Tibial artery (tissue), 4 donors: Measurements from ENCODE around the gene SCNN1B.

Experiments
- DNase-seq, 2 donors: peaks; one replicate each; pipeline ENCODE4 v3.0.0-alpha.2; 2019
- H3K27ac ChIP-seq, 2 donors: fragments of 200-600 bp; sonication (generic) in 1 of 2; 1 replicate in 1 of 2; 2 replicates in 1 of 2; pipeline ENCODE4 v1.5.1; 2018 to 2019; ENCODE audit warnings: mild to moderate bottlenecking in 1 of 2
- H3K27me3 ChIP-seq, 2 donors: fragments of 200-600 bp; sonication (generic) in 1 of 2; one replicate each; pipeline versions ENCODE4 v1.5.1 to v1.6.0; 2016 to 2019
- H3K36me3 ChIP-seq, 3 donors: fragments of 200-600 bp; sonication (generic) in 2 of 3; one replicate each; pipeline ENCODE4 v1.5.1; 2016 to 2019; ENCODE audit warnings: mild to moderate bottlenecking in 2 of 3
- H3K4me1 ChIP-seq, 4 donors: fragments of 200-600 bp; sonication (generic) in 2 of 4; 1 replicate in 3 of 4; 2 replicates in 1 of 4; pipeline ENCODE4 v1.5.1; 2016 to 2019
- H3K4me3 ChIP-seq, 2 donors: fragments of 200-600 bp; sonication (generic) in 1 of 2; 1 replicate in 1 of 2; 2 replicates in 1 of 2; pipeline ENCODE4 v1.5.1; 2018 to 2019; ENCODE audit warnings: mild to moderate bottlenecking in 2 of 2
- H3K9me3 ChIP-seq, 3 donors: fragments of 200-600 bp; sonication (generic) in 1 of 3; one replicate each; pipeline ENCODE4 v1.5.1; 2016 to 2019
- intact Hi-C: fragments of 100-400 bp; cut with DNase I; formaldehyde crosslinking; loops from one replicate; pipeline ENCODE4 v1.15.0; 2023; ENCODE audit warnings: low total_unique reads
- TF ChIP-seq, protein P1 (sequence below), 2 experiments: fragments of 200-600 bp in 1 of 2; fragments of 450-650 bp in 1 of 2; IDR thresholded peaks; one replicate each; pipeline ENCODE4 v1.5.1; 2017 to 2019; ENCODE audit warnings: antibody characterized with exemption in 2 of 2, mild to moderate bottlenecking in 1 of 2, moderate library complexity in 1 of 2

The SCNN1B gene

DNA sequence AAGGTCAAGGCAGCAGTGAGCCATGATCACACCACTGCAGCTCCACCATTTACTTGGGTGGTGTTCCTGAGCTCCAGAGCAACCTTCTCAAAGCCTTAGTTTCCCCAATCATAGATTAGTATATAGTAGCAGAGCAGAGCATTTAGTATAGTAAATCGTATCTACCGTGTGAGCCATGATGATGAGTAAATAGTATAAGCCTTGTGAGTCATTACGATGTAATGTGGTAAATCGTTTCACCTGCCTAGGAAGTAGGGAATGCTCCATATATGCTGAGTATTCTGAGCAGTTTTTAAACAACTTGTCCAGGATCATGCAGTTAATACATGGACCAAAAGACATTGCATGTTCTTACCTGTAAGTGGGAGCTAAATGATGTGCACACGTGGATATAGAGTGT is 66.4 kb downstream of the SCNN1B start:
- Histone ChIP-seq H3K4me1 (no peaks in the 10 kb centered on the region), H3K27ac (no peak overlapping the region), H3K36me3 (no peaks in the 10 kb centered on the region), H3K4me3 (no peak overlapping the region), H3K27me3 (peaks cover 0 to 15% of the 10 kb centered on the region in 2 donors), H3K9me3 (no peaks in the 10 kb centered on the region)
- no peak for DNase-seq
- TF ChIP-seq, protein P1, sequence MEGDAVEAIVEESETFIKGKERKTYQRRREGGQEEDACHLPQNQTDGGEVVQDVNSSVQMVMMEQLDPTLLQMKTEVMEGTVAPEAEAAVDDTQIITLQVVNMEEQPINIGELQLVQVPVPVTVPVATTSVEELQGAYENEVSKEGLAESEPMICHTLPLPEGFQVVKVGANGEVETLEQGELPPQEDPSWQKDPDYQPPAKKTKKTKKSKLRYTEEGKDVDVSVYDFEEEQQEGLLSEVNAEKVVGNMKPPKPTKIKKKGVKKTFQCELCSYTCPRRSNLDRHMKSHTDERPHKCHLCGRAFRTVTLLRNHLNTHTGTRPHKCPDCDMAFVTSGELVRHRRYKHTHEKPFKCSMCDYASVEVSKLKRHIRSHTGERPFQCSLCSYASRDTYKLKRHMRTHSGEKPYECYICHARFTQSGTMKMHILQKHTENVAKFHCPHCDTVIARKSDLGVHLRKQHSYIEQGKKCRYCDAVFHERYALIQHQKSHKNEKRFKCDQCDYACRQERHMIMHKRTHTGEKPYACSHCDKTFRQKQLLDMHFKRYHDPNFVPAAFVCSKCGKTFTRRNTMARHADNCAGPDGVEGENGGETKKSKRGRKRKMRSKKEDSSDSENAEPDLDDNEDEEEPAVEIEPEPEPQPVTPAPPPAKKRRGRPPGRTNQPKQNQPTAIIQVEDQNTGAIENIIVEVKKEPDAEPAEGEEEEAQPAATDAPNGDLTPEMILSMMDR (IDR thresholded peaks at IDR 0.05): no peak
- intact Hi-C loops: no loop called here

DNA sequence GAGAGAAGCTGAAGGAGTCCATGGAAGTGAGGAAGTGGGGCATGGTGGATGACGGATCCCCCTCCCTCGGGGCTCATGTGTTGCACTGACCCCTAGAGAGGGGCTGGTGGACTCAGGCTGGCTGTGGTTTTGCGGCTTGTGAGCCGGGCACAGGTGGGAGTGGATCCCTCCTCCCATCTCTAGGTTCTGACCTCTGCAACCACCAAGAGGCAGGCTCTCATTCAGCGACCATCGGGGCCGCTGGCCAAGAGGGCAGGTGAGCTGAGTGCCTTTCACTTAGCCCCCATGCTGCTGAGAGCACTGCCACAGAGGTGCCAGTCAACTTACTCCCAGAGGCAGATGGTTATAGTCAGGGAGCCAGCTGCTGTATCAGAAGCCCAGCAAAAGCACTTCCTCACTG is 67.3 kb downstream of the SCNN1B start:
- DNase-seq: no peak
- TF ChIP-seq, protein P1 (IDR thresholded peaks at IDR 0.05): no peak
- H3K36me3 ChIP-seq: no peaks in the 10 kb centered on the region
- no peaks in the 10 kb centered on the region for H3K9me3 ChIP-seq
- intact Hi-C loops: no loop called here
- H3K4me1 ChIP-seq: no peaks in the 10 kb centered on the region
- H3K27ac ChIP-seq: no peak overlapping the region
- no peak overlapping the region for H3K4me3 ChIP-seq
- H3K27me3 ChIP-seq: peaks cover 0 to 19% of the 10 kb centered on the region in 2 donors

DNA sequence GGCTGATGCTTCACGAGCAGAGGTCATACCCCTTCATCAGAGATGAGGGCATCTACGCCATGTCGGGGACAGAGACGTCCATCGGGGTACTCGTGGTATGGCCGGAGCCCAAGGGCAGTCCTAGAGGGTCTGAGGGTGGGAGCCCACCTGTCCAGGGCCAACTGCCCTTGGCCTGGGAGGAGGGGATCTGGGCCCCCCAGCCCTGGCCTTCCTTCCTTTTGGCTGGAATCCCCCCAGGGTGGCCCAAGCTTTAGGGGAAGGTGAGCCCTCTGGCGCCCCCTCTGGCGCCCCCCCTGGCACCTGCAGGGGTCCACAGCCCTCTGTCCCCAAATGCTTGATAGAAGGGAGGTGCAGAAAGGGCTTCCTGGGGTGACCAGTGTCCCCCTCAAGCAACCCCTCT is 69.3 kb downstream of the SCNN1B start:
- no peak for DNase-seq
- H3K27ac ChIP-seq: no peak overlapping the region
- no peaks in the 10 kb centered on the region for H3K4me1 ChIP-seq
- no peak overlapping the region for H3K4me3 ChIP-seq
- TF ChIP-seq, protein P1 (IDR thresholded peaks at IDR 0.05): no peak
- intact Hi-C loops: no loop called here
- peaks cover 0 to 19% of the 10 kb centered on the region in 2 donors for H3K27me3 ChIP-seq
- H3K36me3 ChIP-seq: peaks cover 0 to 3% (median 0%) of the 10 kb centered on the region in 3 donors
- no peaks in the 10 kb centered on the region for H3K9me3 ChIP-seq

DNA sequence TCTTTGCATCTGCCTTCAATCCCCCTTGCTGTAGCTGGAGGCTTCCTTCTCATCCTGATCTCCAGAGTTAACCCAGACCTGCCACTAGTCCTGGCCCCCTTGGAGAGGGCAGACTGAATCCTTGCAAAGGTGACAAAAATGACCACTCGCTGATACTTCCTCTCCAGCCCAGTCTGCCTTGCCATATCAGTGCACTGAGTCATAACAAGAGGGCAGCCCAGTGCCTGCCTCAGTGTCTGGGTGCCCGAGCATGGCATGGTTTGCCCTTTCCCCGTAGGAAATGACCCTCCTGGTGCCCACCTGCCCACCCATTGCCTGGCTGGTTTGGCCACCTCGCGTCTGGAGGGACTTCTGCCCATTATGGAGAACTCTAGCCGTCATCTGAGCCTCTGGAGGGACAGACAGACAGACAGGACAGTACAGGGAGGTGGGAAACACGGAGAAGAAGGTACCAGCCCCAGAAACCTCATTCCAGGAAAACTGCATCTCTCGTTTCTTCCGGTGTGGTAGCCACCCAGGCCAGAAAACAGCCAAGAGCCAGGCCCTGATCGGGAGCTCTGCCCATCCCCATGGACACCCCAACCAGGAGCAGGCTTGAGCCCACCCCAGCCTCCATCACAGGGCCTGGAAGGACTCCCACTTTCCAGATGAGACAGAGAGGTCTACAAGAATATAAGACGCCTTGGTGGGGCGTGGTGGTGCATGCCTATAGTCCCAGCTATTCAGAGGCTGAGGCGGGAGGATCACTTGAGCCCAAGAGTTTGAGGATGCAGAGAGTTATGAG is 71.5 kb downstream of the SCNN1B start:
- Histone ChIP-seq H3K27me3 (peaks cover 0 to 19% of the 10 kb centered on the region in 2 donors), H3K9me3 (no peaks in the 10 kb centered on the region), H3K4me3 (no peak overlapping the region), H3K27ac (no peak overlapping the region), H3K36me3 (peaks cover 0 to 3% (median 0%) of the 10 kb centered on the region in 3 donors), H3K4me1 (no peaks in the 10 kb centered on the region)
- TF ChIP-seq, protein P1 (IDR thresholded peaks at IDR 0.05): no peak
- intact Hi-C loops: no loop called here
- DNase-seq: no peak

DNA sequence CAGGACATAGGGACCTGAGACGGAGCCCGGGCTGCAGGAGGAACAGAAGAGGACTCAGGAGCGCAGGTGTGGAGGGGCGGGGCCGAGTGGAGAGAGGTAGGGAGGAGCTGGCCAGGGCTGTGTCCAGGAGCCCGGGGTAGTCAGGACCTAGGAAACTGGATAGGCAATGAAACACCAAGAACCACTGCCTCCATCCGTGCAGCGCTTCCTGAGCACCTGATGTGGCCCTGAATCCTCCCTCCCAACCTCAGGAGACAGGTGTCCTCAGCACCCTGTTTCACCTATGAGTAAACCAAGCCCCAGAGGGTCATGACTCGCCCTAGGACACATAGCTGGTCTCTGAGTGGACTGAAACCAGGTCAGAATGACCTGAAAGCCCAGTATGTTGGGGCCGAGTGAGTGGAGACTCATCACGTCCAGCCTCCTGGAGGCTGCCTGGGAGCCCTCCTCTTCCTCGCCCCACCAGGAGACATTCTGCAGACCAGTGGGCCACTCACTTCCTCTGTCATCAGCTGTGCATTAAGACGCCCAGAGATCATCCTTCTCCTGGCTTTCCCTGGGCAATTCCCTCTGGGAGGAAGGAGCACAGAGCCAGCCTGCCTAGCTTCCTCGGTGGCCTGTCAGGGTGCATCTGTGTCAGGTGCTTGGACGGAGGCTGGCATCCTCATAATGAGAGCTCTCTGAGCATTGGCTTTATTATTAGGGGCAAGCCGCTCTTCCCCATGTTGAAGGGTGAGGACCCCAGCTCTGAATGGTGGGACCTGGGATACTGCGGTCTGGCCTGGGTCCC is 72.8 kb downstream of the SCNN1B start:
- H3K9me3 ChIP-seq: no peaks in the 10 kb centered on the region
- H3K36me3 ChIP-seq: peaks cover 0 to 3% (median 0%) of the 10 kb centered on the region in 3 donors
- H3K4me1 ChIP-seq: no peaks in the 10 kb centered on the region
- DNase-seq: no peak
- H3K4me3 ChIP-seq: no peak overlapping the region
- peaks cover 0 to 19% of the 10 kb centered on the region in 2 donors for H3K27me3 ChIP-seq
- intact Hi-C loops: no loop called here
- H3K27ac ChIP-seq: no peak overlapping the region
- TF ChIP-seq, protein P1 (IDR thresholded peaks at IDR 0.05): no peak
